ENCODE data around the gene FCN1.

GRCh38 chr9:134937164-134937555 is 19.4 kb upstream of the FCN1 start:
- no peak for TF ChIP-seq CSDC2 (CRISPR knock-in tag; IDR thresholded peaks at IDR 0.05)
- no peak for TF ChIP-seq TCF4 (CRISPR knock-in tag; IDR thresholded peaks at IDR 0.05; ENCODE audit: borderline replicate concordance)
- TF ChIP-seq ZFP3 (CRISPR knock-in tag; IDR thresholded peaks at IDR 0.05) = no peak

All from SK-N-SH treated with all-trans-retinoic acid at 6 μM for 48 hours (cell line).